ENCODE results near the gene ROCK2. TPM values are rescaled to one million over a fixed set of nuclear protein-coding genes. Genes with fewer than 3 reads are reported as not detected.
"Not testable (repeated sequence)": the region's sequence is repeated elsewhere in the genome, so short reads cannot be mapped to it uniquely, and the experiment has no call there.

ROCK2 gene
- total RNA-seq, 4 donors from 2014 or later = 21.8 to 54.0 (median 26.6) TPM

DNA sequence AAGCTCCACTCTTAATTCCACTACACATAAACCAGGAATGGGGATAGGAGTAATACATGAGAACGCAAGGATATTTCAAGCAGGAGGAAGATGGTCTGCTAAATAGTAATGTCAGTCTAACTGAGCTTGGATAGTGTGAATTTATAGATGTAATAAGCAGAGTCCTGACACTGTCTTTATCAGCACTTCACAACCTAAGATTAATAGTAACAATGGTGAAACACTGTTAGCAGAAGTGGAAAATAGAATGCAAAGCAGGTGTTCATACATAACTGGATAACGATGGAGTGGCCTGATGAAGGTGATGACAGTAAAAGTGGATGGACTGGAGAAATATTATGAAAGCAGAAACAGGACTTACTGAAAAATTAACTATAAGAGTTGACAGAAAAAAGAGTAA, 80.4 kb downstream of the ROCK2 start:
- Histone ChIP-seq H3K9me3 (no peaks in the 10 kb centered on the region), H3K4me1 (no peaks in the 10 kb centered on the region), H3K27me3 (no peaks in the 10 kb centered on the region), H3K27ac (no peak overlapping the region), H3K36me3 (no peaks in the 10 kb centered on the region), H3K4me3 (no peak overlapping the region)
- WGBS = 93% methylated on average over 2 of the region's 2 CpGs
- TF ChIP-seq, protein P1, sequence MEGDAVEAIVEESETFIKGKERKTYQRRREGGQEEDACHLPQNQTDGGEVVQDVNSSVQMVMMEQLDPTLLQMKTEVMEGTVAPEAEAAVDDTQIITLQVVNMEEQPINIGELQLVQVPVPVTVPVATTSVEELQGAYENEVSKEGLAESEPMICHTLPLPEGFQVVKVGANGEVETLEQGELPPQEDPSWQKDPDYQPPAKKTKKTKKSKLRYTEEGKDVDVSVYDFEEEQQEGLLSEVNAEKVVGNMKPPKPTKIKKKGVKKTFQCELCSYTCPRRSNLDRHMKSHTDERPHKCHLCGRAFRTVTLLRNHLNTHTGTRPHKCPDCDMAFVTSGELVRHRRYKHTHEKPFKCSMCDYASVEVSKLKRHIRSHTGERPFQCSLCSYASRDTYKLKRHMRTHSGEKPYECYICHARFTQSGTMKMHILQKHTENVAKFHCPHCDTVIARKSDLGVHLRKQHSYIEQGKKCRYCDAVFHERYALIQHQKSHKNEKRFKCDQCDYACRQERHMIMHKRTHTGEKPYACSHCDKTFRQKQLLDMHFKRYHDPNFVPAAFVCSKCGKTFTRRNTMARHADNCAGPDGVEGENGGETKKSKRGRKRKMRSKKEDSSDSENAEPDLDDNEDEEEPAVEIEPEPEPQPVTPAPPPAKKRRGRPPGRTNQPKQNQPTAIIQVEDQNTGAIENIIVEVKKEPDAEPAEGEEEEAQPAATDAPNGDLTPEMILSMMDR (IDR thresholded peaks at IDR 0.05) = no peak
- no peak for DNase-seq (ENCODE audit: low spot score in 2 of 2)

DNA sequence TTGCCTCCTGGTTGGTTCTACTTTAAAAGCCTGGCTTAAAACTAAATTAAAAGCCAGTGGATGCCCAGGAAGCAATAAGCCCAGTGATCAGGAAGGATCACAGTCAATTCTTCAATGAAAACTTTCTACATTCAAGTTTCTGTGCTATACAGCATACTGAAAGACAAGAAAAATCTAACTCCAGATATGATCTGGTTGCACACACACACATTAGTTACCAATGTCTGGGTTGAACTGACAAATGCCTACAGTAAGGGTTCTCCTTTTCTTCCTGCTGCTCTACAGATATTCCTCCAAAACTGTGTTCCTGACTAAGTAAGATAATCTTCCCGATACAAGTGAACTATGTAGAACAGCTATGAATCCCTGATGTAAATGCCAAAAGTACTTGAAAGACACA, 81.3 kb downstream of the ROCK2 start:
- TF ChIP-seq POLR2AphosphoS5 (IDR thresholded peaks at IDR 0.05) (no peak), POLR2A (IDR thresholded peaks at IDR 0.05) (no peak), EP300 (IDR thresholded peaks at IDR 0.05) (no peak)
- TF ChIP-seq, protein P1 (IDR thresholded peaks at IDR 0.05) = no peak
- Histone ChIP-seq H3K9me3 (no peaks in the 10 kb centered on the region), H3K4me1 (no peaks in the 10 kb centered on the region), H3K27me3 (no peaks in the 10 kb centered on the region), H3K36me3 (no peaks in the 10 kb centered on the region), H3K4me3 (no peak overlapping the region), H3K27ac (no peak overlapping the region)
- DNase-seq (ENCODE audit: low spot score in 2 of 2) = no peak
- 61% methylated on average over 1 of the region's 1 CpG for WGBS

DNA sequence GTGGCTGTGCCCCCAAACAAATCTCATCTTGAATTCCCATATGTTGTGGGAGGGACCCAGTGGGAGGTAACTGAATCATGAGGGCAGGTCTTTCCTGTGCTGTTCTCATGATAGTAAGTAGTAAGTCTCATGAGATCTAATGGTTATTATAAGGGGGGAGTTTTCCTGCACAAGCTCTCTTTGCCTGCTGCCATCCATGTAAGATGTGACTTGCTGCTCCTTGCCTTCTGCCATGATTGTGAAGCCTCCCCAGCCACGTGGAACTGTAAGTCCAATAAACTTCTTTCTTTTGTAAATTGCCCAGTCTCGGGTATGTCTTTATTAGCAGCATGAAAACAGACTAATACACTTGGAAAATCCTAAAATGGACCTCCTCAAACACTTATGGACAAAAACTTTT, 82.0 kb downstream of the ROCK2 start:
- WGBS = 82% methylated on average over 2 of the region's 2 CpGs
- not testable (repeated sequence) for H3K27me3 ChIP-seq; H3K4me3 ChIP-seq; DNase-seq (ENCODE audit: low spot score in 2 of 2); H3K36me3 ChIP-seq; H3K4me1 ChIP-seq; H3K27ac ChIP-seq; H3K9me3 ChIP-seq

DNA sequence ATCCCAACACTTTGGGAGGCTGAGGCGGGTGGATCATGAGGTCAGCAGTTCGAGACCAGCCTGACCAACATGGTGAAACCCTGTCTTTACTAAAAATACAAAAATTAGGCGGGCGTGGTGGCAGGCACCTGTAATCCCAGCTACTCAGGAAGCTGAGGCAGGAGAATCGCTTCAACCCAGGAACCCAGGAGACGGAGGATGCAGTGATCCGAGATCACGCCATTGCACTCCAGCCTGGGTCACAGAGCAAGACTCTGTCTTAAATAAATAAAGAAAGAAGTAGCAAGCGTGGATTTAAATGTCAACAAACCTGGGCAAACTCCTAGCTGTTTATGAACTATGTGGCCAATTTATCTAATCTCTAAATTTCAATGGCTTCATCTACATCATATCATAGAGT, 82.9 kb downstream of the ROCK2 start:
- DNase-seq (ENCODE audit: low spot score in 2 of 2); H3K27me3 ChIP-seq; H3K36me3 ChIP-seq; H3K9me3 ChIP-seq; H3K4me1 ChIP-seq; H3K27ac ChIP-seq; H3K4me3 ChIP-seq: not testable (repeated sequence)
- whole genome bisulfite sequencing = 97% methylated on average over 9 of the region's 9 CpGs

DNA sequence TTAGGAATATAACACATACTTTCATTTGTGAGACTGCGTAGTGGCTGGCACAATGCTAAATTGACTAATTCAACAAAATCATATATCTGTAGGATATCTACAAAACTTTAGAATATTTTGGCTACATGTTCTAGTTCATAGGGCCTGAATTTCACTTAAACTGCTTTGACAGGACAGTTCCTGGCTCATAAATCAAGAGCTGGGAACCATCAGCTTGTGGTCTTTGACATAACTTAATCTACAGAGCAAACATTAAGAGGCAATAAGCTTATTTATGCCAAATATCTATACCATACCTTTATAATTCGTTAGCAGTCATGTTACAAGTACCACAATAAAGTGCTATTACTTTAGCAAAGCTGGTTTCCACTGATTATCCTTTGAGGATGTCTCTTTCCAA, 83.5 kb downstream of the ROCK2 start:
- H3K36me3 ChIP-seq = peaks cover 6% of the 10 kb centered on the region
- H3K9me3 ChIP-seq = no peaks in the 10 kb centered on the region
- DNase-seq (ENCODE audit: low spot score in 2 of 2) = no peak
- 50% methylated on average over 2 of the region's 2 CpGs for WGBS
- no peaks in the 10 kb centered on the region for H3K27me3 ChIP-seq
- H3K27ac ChIP-seq = no peak overlapping the region
- no peak overlapping the region for H3K4me3 ChIP-seq
- H3K4me1 ChIP-seq = no peaks in the 10 kb centered on the region
- no peak for TF ChIP-seq POLR2A (IDR thresholded peaks at IDR 0.05)
- TF ChIP-seq, protein P1 (IDR thresholded peaks at IDR 0.05) = no peak
- TF ChIP-seq POLR2AphosphoS5 (IDR thresholded peaks at IDR 0.05) = no peak
- no peak for TF ChIP-seq EP300 (IDR thresholded peaks at IDR 0.05)

DNA sequence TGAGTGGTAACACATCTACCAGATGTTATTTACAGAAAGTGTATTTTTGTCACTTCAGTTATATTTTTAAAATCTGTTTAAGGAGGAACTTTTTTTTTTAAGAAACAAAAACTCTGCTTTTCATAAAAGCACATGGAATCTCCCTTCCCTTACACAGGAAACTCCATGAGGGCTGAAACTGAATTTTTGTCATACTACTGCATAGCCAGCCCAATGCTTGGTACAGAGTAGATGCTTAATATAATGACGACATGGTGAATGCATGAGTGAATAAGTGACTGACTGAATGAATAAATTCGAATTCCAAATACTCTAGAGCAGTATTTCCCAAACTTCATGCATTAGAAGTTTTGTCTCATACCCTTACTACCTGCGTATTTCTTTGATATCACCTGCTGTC, 86.5 kb downstream of the ROCK2 start:
- TF ChIP-seq POLR2AphosphoS5 (IDR thresholded peaks at IDR 0.05) (no peak), EP300 (IDR thresholded peaks at IDR 0.05) (no peak), POLR2A (IDR thresholded peaks at IDR 0.05) (no peak)
- TF ChIP-seq, protein P1 (IDR thresholded peaks at IDR 0.05) = no peak
- no peak overlapping the region for H3K4me3 ChIP-seq
- H3K27ac ChIP-seq = no peak overlapping the region
- DNase-seq (ENCODE audit: low spot score in 2 of 2) = no peak
- peaks cover 6% of the 10 kb centered on the region for H3K36me3 ChIP-seq
- H3K27me3 ChIP-seq = no peaks in the 10 kb centered on the region
- H3K9me3 ChIP-seq = no peaks in the 10 kb centered on the region
- 93% methylated on average over 3 of the region's 3 CpGs for WGBS
- no peaks in the 10 kb centered on the region for H3K4me1 ChIP-seq
